ENCODE data around the gene SSX2IP. TPM values are rescaled to one million over a fixed set of nuclear protein-coding genes. Genes with fewer than 3 reads are reported as not detected.

SSX2IP gene
- 6.6 and 6.8 TPM in 2 replicates for total RNA-seq

GRCh38 chr1:84690397-84691121 lies at the start of gene SSX2IP:
SSX2IP (minus strand) TSS chr1:84690461; CDS start chr1:84671219, 19,242 bp downstream.

Other genes with a start within 250 kb of the SSX2IP start
- gene RPF1, start 211.2 kb downstream of the SSX2IP start, total RNA-seq = 23.4 and 25.0 TPM in 2 replicates
- 0.61 and 2.3 TPM in 2 replicates for gene SPATA1, start 184.1 kb downstream of the SSX2IP start, total RNA-seq
- 10.4 and 12.8 TPM in 2 replicates for gene GNG5, start 183.9 kb downstream of the SSX2IP start, total RNA-seq
- 13.0 and 16.5 TPM in 2 replicates for gene CTBS, start 116.0 kb downstream of the SSX2IP start, total RNA-seq
- 12.4 and 16.9 TPM in 2 replicates for gene LPAR3, start 202.7 kb upstream of the SSX2IP start, total RNA-seq